ENCODE data around the gene RELA.

Gene RELA

DNA sequence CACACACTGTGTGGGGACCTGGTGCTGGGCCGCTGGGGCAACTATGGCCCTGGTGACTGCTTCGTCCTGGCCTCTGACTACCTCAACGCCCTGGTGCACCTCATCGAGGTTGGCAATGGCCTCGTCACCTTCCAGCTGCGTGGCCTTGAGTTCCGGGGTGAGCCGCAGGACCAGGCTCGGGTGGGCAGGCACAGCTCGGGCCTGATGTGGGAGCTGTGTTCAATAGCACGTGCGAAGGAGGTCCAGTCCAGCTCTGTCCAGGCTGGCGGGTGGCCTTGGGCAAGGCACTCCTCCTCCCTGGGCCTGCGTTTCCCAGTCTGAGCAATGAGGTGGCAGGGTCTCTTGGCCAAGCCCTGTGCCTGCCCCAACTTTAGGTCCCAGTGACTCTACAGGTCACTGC lies 33.1 kb downstream of the RELA start:
- no peak for DNase-seq

DNA sequence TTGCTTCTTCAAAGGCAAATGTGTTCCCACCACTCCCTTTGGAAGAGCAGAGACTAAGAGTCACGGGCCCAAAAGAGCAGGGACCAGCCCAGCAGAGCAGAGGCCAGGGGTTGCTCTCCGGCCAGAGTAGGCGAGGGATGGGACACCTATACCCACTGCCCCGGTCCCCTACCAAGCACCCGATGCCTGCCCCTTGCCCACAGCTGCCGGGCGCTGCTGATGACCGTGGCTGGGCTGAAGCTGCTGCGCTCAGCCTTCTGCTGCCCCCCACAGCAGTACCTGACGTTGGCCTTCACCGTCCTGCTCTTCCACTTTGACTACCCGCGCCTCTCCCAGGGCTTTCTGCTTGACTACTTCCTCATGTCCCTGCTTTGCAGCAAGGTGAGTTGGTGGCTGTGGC lies 35.5 kb downstream of the RELA start:
- DNase-seq = no peak

DNA sequence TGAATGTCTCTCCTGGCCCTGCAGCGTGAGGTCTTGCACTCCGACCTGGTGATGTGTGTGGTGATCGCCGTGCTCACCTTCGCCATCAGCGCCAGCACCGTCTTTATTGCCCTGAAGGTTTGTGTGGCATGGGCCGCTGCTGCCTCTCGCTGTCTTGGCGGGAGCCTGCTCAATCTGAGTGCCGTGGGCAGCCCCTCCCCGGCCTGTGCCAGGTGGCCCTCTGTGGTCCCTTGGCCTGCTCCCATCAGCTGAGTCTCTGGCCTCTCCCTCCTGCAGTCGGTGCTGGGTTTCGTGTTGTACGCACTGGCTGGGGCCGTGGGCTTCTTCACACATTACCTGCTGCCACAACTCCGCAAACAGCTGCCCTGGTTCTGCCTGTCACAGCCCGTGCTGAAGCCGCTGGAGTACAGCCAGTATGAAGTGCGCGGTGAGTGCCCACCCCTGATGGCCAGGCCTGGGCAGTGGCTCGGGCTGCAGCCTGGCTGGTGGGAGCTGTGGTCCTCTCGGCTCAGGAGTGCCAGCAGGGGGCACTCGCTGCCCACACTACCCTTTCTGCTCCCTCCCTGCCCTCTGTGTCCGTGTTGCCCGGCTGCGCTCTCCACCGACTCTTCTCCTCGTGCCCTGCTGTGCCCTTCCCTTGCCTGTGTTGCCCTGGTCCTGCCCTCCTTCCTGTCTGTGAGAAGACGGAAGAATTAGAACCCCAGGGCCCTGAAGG lies 36.9 kb downstream of the RELA start:
- peak in 3 of 5 experiments; percentile 42 to 64 (median 46) for DNase-seq

DNA sequence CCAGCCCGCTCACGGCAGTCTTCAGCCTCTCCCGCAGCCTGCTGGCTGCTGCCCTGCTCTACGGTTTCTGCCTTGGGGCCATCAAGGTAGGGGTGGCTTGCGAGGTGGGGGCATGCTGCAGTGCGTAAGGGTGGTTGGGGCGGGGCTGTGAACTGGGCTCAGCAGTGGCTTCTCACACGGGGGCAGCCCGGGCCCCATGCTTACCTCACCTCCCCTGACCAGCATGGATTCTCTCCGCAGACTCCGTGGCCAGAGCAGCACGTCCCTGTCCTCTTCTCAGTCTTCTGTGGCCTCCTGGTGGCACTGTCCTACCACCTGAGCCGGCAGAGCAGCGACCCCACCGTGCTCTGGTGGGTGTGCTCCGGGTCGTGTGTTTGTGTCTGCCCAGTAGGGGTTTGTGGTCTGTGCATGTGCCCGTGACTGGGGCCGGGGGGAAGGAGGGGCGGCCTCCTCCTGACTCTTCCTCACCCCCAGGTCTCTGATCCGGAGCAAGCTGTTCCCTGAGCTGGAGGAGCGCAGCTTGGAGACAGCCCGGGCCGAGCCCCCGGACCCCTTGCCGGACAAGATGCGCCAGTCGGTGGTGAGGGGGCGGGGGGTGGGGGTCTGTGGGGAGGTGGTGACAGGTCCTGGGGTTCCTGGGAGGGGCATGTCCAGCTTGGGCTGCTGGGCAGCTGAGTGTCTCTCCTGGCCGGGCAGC lies 37.6 kb downstream of the RELA start:
- no peak for DNase-seq

DNA sequence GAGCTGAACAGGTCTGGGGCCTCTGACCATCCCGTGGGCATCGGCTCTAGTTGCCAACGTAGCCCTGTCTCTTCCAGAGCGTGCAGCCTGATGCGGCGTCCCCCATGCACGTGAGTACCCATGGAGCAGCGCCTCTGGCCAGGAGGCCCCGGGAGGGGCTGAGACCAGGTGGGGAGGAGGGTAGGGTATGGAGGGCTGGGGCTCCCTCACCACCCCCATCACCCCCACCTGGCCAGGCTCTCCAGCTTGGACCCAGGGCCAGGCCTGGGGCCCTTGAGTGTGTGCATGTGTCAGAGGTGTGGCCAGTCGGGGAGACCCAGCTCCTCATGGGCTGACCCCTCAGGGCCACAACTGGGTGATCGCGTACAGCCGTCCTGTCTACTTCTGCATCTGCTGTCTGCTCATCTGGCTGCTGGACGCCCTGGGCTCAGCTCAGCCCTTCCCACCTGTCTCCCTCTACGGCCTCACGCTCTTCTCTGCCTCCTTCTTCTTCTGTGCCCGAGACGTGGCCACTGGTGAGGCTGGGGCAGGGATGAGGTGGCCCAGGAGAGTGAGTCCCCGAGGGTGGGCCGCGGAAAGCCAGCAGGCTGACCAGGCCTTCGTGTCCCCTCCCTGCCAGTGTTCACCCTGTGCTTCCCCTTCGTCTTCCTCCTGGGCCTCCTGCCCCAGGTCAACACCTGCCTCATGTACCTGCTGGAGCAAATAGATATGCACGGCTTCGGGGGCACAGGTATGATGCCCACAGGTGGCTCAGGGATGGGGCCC lies 38.7 kb downstream of the RELA start:
- no peak for DNase-seq

DNA sequence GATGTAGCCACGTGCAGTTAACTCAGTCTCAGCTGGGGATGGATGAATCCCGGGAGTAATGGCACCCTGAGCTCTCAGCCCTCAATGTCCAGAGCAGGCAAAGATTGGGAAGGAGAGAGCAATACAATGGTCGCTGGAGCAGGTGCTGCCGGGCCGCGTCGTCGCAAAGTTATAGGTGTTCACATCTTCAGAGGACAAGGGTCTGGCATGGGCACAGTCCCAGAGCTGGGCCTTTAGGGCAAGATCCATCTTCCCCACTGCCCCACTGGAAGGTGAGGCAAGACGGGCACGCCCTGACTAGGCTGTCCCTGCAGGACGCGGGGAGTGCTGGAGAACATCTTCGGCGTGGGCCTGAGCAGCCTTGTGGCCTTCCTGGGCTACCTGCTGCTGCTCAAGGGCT lies 39.5 kb downstream of the RELA start:
- DNase-seq = no peak

DNA sequence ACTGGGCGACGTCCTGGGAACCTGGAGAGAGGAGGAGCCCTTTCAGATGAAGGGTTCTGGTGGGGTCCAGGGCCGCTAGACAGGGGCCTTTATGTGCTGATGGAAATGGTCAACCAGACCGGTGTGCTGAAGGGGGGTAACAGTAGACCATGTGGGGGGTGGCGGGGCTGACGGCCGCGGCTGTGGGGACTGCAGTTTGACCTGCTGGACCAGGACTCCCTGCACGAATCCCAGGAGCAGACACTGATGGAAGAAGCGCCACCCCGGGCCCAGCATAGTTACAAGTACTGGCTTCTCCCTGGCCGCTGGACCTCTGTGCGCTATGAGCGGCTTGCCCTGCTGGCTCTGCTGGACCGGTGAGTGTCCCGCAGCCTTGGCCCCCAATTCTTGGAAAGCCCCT lies 40.7 kb downstream of the RELA start:
- no peak for DNase-seq

DNA sequence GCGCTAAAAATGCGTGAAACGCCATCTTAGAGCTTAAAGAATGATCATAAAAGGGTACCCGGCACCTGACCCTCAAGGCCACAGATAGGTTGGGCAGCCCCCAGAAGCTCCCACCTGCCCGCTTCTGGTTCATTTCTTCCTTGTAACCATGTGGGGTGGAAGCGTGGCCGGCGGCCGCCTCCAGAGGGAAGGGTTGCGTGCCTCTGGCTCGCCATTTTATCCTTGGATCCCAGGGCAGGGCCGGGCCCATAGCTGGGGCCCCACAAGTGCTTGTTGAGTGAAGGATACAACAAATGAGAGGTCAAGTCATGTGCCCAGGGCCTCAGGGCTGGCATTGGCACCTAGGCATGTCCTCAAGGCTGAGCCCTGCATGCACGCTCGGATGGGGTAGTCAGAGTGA lies 41.3 kb downstream of the RELA start:
- DNase-seq = no peak

DNA sequence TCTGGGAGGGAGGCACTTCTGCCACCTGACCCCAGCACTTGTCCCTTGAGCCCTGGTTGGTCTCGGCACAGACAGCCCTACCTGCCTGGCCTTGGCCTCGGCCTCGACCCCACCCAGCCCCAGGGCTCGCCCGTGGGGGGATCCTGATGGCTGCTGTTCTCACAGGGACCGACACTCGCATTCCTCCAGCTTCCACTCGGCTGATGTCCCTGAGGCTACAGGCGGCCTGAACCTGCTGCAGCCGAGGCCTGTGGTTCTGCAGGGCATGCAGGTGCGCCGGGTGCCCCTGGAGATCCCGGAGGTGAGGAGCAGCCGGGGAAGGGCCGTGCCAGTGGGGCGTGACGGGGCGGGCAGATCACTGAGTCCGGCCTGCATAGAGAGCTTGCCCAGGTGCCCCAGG lies 42.0 kb downstream of the RELA start:
- DNase-seq = no peak

DNA sequence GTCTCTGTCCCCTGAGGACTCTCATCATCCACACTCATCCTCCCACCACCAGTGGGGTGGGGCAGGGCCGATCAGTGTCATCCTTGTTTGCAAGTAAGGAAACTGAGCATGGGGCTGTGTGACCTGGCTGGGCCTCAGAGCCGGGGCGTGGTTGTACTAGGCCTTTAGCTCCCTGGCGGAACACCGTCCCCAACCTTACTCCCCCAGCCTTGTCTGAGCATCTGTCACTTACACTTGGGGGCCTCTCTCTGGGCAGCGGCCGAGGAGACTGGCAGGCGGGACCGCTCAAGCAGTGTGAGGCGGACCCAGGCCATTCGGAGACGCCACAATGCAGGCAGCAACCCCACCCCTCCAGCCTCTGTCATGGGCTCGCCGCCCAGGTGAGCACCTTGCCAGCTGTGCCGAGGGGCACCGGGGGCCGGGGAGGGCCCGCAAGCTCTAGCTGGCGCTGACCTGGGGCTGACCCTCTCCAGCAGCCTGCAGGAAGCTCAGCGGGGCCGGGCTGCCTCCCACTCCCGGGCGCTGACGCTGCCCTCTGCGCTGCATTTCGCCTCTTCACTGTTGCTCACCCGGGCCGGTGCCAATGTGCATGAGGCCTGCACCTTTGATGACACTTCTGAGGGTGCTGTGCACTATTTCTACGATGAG lies 43.3 kb downstream of the RELA start:
- no peak for DNase-seq

DNA sequence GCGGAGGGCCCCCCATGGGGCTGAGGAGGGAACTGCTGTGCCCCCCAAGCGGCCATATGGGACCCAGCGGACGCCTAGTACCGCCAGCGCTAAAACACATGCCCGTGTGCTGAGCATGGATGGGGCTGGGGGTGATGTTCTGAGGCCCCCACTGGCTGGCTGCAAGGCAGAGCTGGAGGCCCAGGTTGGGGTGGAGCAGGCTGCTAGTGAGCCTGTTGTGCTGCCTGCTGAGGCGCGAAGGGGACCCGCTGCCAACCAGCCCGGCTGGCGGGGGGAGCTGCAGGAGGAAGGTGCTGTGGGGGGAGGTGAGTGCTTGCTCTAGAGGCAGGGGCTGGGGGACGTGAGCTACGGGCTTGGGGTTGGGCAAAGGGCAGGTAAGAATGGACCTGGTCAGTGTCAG lies 44.0 kb downstream of the RELA start:
- DNase-seq = no peak

DNA sequence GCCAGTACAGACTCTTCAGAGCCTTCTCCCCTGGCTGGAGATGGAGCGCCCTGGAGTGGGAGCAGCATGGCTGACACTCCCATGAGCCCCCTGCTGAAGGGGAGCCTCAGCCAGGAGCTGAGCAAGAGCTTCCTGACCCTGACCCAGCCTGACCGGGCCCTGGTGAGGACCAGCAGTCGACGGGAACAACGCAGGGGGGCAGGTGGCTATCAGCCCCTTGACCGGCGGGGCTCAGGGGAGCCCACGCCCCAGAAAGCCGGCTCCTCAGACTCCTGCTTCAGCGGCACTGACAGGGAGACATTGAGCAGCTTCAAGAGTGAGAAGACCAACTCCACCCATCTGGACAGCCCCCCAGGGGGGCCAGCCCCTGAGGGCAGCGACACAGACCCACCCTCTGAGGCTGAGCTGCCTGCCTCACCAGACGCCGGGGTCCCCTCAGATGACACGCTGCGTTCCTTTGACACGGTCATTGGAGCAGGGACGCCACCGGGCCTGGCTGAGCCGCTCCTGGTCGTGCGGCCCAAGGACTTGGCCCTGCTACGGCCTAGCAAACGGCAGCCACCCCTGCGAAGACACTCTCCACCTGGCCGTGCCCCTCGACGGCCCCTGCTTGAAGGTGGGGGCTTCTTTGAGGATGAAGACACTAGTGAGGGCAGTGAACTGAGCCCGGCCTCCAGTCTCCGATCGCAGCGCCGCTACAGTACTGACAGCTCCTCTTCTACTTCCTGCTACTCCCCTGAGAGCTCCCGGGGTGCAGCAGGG lies 44.5 kb downstream of the RELA start:
- DNase-seq = no peak

DNA sequence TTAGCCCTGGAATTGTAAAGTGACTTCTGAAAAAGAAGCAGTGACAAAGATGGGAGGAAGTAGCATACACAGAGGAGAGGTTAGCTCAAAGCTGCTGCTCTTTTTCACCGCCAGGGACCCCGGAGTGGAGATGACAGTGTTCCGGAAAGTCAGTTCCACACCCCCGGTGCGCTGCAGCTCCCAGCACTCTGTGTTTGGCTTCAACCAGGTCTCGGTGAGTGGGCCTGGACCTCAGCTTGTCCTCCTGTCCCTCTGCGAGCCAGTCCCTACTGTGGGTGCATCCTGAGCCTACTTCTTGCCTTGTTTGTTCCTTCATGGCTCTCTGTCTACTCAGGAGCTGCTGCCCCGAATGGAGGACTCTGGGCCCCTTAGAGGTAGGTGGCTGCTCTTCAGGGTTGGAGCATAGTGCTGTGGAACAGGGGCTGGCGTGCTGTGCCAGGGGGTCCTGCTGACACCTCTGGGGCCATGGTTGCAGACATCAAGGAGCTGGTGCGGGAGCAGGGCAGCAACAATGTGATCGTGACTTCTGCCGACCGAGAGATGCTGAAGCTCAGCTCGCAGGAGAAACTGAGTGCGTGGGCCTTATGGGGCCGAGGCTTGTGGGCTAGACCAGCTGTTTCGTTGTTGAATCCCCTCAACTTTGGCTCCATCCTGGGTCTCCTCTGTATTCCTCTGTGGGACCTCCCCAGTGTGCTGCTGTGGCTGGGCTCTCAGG lies 45.4 kb downstream of the RELA start:
- DNase-seq = no peak

DNA sequence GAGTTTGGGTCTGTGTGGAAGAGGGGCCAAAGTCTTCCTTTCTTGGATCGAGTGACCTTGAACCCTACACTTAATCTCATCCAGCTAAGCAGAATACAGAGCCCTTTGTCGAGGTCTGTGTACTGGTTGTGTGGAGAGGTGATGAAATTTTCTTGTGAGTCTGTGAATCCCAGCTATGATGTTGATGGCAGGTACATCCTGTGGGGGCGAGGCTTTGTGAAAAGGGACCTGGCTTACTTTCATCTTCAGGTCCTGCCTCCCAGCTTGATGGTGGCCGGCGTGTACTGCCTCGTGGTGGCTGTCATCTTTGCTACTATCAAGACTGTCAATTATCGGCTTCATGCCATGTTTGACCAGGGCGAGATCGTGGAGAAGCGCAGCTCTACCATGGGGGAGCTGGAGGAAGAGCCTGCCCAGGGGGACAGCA lies 46.1 kb downstream of the RELA start:
- peak in 1 of 5 experiments; percentile 55 for DNase-seq

DNA sequence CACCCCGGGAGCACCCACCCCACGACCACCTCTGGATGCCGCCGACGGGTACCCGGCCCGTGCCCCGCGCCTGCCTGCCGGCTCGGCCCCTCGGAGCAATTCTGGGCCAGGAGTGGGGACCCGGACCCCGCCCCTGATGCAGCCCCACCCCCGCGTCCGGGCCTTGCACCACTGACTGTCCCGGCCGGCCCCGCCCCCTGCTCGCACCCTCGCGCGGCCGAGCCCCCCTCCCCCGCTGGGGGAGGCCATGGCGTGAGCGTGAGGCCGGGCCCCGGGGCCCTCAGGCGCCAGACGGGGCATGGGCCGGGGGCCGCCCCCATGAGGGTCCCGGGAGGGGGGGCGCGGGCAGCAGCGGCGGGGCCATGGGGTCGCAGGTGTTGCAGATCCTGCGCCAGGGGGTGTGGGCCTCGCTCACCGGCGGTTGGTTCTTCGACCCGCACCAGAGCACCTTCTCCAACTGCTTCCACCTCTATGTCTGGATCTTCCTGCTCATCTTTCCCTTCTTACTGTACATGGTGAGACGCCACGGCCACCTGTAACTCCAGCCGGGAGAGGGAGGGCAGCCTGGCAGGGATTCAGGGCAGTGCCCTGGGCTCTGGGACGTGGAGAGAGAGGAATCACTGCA lies 46.7 kb downstream of the RELA start:
- DNase-seq = peak in 1 of 5 experiments; percentile 56

DNA sequence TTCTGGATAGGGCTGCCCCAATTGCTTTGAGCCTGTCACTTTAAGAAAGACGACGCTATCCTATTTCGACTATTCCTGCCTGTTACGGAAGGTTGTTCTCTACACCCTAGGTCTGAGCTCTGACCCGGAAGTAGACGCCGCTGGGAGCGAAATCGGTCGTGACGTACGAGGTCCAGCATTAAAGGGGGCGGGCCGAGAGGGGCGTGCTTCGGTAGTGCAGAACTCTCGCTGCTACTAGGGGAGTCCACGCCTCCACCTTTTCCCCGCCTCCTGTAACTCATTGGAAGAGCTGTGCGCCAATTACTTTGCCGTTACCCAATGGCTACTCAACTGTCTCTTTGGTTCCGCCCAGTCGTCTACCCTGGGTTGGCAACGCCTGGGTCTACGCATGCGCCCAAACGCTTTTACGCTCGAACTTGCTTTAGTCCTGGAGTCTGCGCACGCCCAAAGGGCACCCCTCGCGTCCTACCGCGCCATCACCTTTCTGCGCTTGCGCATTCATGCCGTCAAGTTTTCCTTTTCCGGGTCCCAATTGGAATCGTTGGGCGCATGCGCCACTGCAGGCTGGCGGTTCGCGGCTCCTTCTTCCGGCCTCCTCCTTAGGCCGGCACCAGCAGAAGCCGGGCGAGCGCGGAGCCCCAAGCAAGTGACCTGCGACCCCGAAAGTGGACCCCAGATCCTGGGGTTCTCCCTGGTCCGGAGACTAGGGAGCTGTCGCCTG lies 47.3 kb downstream of the RELA start, which contains the start of gene PCNX3:
TSS of gene PCNX3 (plus strand) at position 548 of the 721 bp plus-strand sequence. CDS start 536 bp downstream, outside the sequence.
- peak; percentile 98 to 100 (median 100) for DNase-seq

DNA sequence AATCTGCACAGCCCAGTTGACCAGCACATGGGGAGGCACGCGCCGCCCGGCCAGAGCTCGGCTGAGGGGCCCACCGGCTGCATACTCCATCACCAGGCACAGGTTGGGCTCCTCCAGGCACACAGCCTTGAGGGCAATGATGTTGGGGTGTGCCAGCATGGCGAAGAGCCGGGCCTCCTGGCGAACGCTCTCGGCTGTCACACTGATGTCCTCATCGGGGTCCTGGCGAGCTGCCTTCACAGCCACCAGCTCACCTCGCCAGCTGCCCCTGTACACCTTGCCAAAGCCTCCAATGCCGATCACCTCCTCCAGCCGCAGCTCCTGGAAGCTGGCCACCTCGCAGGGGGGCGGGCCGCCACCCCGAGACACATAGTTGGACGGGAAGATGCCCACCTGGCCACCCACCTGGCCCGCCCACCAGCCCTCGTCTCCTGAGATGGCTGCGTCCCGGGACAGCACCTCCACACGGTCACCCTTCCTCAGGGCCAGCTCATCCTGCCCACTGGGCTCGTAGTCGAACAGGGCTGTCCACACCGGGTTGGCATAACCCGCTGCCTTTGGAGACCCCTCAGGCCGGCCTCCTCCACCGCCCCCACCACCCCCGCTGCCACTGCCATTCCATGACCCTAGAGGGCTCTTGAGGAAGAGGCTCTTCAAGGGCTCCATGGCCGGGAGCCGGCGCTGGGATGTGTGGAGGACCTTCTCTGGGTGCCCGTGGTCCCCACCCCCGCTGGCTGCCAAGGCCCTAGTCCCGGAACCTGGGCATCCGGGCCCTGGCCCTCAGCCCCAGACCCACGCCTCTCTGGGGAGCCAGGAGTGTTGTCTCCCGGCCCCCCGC lies 49.4 kb downstream of the RELA start:
- peak in 3 of 5 experiments; percentile 11 to 24 (median 13) for DNase-seq

DNA sequence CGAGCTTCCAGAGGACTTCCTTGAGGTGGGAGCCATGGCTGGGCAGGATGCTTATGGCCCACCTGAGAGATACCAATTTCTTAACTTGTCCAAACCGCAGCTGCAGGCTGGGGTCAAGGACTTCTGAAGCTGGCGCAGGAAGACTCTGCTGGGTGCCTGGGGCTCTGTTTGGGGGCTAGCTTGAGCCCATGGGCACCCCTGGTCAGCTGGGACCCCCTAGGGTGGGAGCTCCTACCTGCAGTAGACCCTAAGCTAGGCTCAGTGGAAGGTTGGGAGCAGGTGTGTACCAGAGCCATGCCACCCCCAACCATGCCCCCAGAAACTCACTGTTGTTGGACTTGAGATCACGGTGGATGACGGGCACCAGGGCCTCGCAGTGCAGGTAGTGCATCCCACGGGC lies 50.0 kb downstream of the RELA start:
- DNase-seq = no peak

All from T-helper 2 cell (primary cell).